ENCODE measurements around the gene RPRD2.

RPRD2 gene

GRCh38 chr1:150466964-150467363, 103.0 kb downstream of the RPRD2 start:
- Histone ChIP-seq H3K36me3 (replicated peaks) (peaks cover 61% of the 10 kb centered on the region), H3K4me3 (no peak overlapping the region), H3K9me3 (no peaks in the 10 kb centered on the region), H3K4me1 (no peaks in the 10 kb centered on the region), H3K27me3 (ENCODE audit: low read depth) (no peaks in the 10 kb centered on the region)
- DNase-seq (ENCODE audit: low spot score in 2 of 2) = no peak
- in situ Hi-C loops (cut with MboI; ENCODE audit: low sequenced_read_pairs) = no loop called here

GRCh38 chr1:150469291-150469690, 105.3 kb downstream of the RPRD2 start:
- Histone ChIP-seq H3K4me3 (no peak overlapping the region), H3K9me3 (no peaks in the 10 kb centered on the region), H3K27me3 (ENCODE audit: low read depth) (no peaks in the 10 kb centered on the region), H3K4me1 (no peaks in the 10 kb centered on the region), H3K36me3 (replicated peaks) (peaks cover 61% of the 10 kb centered on the region)
- in situ Hi-C loops (cut with MboI; ENCODE audit: low sequenced_read_pairs) = no loop called here
- DNase-seq (ENCODE audit: low spot score in 2 of 2) = no peak

DNA sequence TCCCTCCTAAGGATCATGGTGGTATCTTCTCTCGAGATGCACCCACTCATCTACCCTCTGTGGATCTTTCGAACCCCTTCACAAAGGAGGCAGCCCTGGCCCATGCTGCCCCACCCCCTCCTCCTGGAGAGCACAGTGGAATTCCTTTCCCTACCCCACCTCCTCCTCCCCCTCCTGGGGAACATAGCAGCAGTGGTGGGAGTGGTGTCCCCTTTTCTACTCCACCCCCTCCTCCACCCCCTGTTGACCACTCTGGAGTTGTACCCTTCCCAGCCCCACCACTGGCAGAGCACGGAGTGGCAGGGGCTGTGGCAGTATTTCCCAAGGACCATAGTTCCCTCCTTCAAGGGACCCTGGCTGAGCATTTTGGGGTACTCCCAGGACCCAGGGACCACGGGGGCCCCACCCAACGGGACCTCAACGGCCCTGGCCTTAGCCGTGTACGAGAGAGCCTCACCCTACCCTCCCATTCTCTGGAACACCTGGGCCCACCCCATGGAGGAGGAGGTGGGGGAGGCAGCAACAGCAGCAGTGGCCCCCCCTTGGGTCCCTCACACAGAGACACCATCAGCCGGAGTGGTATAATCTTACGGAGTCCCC, 108.8 kb downstream of the RPRD2 start:
- Histone ChIP-seq H3K27me3 (ENCODE audit: low read depth) (no peaks in the 10 kb centered on the region), H3K36me3 (replicated peaks) (peaks cover 37% of the 10 kb centered on the region), H3K4me3 (no peak overlapping the region), H3K9me3 (no peaks in the 10 kb centered on the region), H3K4me1 (peaks cover 9% of the 10 kb centered on the region)
- no peak for DNase-seq (ENCODE audit: low spot score in 2 of 2)
- in situ Hi-C loops (cut with MboI; ENCODE audit: low sequenced_read_pairs) = no loop called here

- in situ Hi-C loops (cut with MboI; ENCODE audit: low sequenced_read_pairs) = no loop called here
- peaks cover 34% of the 10 kb centered on the region for H3K36me3 ChIP-seq (replicated peaks)
- no peak overlapping the region for H3K4me3 ChIP-seq
- peaks cover 9% of the 10 kb centered on the region for H3K4me1 ChIP-seq
- H3K27me3 ChIP-seq (ENCODE audit: low read depth) = no peaks in the 10 kb centered on the region
- DNase-seq (ENCODE audit: low spot score in 2 of 2) = no peak
- no peaks in the 10 kb centered on the region for H3K9me3 ChIP-seq
These were observed 109.7 kb downstream of the RPRD2 start for GRCh38 chr1:150473659-150474058.

GRCh38 chr1:150474869-150475268, 110.9 kb downstream of the RPRD2 start:
- DNase-seq (ENCODE audit: low spot score in 2 of 2) = no peak
- Histone ChIP-seq H3K36me3 (replicated peaks) (peaks cover 31% of the 10 kb centered on the region), H3K4me1 (peaks cover 9% of the 10 kb centered on the region), H3K9me3 (no peaks in the 10 kb centered on the region), H3K4me3 (no peak overlapping the region), H3K27me3 (ENCODE audit: low read depth) (no peaks in the 10 kb centered on the region)
- in situ Hi-C loops (cut with MboI; ENCODE audit: low sequenced_read_pairs) = no loop called here

DNA sequence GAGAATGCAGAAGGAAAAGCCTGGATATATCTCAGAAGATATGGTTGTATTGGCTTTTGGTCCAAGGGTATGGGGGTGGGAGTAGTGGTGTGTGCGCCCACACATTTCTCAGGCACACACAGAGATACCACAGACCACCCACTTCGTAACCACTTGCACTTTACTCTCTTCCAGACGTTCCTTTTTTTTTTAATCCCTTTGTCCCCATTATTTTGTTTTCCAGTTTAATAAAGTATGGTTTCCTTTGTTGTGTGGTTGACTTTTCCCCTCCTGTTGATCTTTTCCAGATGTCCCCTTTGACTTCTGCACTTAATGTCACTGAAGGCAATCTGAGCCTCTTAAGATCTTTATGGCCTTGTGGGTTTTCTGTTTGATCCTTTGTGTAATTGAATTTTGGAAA, 112.8 kb downstream of the RPRD2 start:
- H3K4me3 ChIP-seq = no peak overlapping the region
- peak; percentile 14 to 66 for DNase-seq (ENCODE audit: low spot score in 2 of 2)
- H3K4me1 ChIP-seq = peaks cover 9% of the 10 kb centered on the region
- in situ Hi-C loops (cut with MboI; ENCODE audit: low sequenced_read_pairs) = no loop called here
- H3K27me3 ChIP-seq (ENCODE audit: low read depth) = no peaks in the 10 kb centered on the region
- peaks cover 12% of the 10 kb centered on the region for H3K36me3 ChIP-seq (replicated peaks)
- H3K9me3 ChIP-seq = no peaks in the 10 kb centered on the region

- peaks cover 9% of the 10 kb centered on the region for H3K4me1 ChIP-seq
- in situ Hi-C loops (cut with MboI; ENCODE audit: low sequenced_read_pairs) = no loop called here
- H3K36me3 ChIP-seq (replicated peaks) = peaks cover 6% of the 10 kb centered on the region; the same call in 1 of the 2 replicates
- no peak for DNase-seq (ENCODE audit: low spot score in 2 of 2)
- H3K9me3 ChIP-seq = no peaks in the 10 kb centered on the region
- H3K4me3 ChIP-seq = no peak overlapping the region
- no peaks in the 10 kb centered on the region for H3K27me3 ChIP-seq (ENCODE audit: low read depth)
These were observed 113.4 kb downstream of the RPRD2 start for GRCh38 chr1:150477320-150477719.

DNA sequence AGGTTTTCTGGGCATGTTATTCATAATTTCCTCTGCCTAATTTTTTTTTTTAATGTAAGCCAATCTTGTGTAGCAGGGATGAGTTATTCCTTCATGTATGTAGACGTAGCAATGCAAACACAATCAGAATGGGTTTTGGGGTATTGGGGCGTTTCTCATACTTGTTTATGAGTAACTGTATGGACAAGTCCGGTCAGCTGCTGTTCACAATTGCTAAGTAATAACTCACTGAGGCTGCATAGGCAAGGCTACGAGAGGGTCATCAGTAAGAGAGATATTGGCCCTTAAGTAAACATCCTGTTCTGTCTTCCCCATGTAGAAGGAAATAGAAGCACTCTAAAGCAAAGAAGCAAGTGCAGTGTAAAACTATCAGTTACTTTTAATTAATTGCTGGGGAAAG, 113.8 kb downstream of the RPRD2 start:
- no peaks in the 10 kb centered on the region for H3K27me3 ChIP-seq (ENCODE audit: low read depth)
- H3K36me3 ChIP-seq (replicated peaks) = peaks cover 2% of the 10 kb centered on the region; the same call in 1 of the 2 replicates
- DNase-seq (ENCODE audit: low spot score in 2 of 2) = no peak
- in situ Hi-C loops (cut with MboI; ENCODE audit: low sequenced_read_pairs) = no loop called here
- no peaks in the 10 kb centered on the region for H3K9me3 ChIP-seq
- no peak overlapping the region for H3K4me3 ChIP-seq
- H3K4me1 ChIP-seq = peaks cover 9% of the 10 kb centered on the region

DNA sequence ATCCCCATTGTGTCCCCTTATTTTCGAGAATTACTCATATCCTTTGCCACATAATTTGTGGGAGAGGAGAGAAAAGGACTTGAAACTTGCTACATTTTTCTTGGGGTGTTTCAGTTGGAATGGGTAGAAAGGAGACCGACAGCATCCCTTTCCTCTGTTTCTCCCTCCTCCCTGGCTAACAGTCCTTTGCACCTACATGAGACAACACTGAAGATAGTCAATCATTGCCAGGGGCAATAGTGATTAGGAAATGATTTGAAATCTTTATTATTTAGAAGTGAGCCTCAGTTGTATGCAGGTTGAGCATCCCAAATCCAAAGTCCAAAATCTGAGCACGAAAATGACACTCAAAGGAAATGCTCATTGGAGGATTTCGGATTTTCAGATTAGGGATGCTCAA, 115.4 kb downstream of the RPRD2 start:
- no peak overlapping the region for H3K4me3 ChIP-seq
- H3K27me3 ChIP-seq (ENCODE audit: low read depth) = no peaks in the 10 kb centered on the region
- no peaks in the 10 kb centered on the region for H3K36me3 ChIP-seq (replicated peaks)
- peaks cover 9% of the 10 kb centered on the region for H3K4me1 ChIP-seq
- DNase-seq (ENCODE audit: low spot score in 2 of 2) = no peak
- no peaks in the 10 kb centered on the region for H3K9me3 ChIP-seq
- in situ Hi-C loops (cut with MboI; ENCODE audit: low sequenced_read_pairs) = no loop called here

DNA sequence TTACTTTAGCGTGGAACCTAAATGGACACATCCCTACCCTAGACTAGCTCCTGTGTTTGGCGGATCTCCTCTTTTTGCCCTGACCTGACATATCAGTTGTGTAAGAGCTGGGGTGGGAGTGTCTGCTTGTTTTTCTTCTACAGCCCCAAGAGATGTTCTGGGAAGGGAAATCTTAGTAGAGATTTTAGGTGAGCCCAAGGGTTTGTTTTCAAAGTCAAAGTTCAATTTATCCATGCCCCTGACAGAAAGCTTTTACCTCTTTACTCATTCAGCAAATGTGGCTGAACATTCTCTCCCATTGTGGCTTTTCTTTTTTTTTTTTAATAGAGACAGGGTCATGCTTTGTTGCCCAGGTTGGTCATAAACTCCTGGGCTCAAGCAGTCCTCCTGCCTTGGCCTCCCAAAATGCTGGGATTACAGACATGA, 116.0 kb downstream of the RPRD2 start:
- Histone ChIP-seq H3K36me3 (replicated peaks) (no peaks in the 10 kb centered on the region), H3K4me1 (peaks cover 9% of the 10 kb centered on the region), H3K9me3 (no peaks in the 10 kb centered on the region), H3K4me3 (no peak overlapping the region), H3K27me3 (ENCODE audit: low read depth) (no peaks in the 10 kb centered on the region)
- no peak for DNase-seq (ENCODE audit: low spot score in 2 of 2)
- in situ Hi-C loops (cut with MboI; ENCODE audit: low sequenced_read_pairs) = no loop called here

DNA sequence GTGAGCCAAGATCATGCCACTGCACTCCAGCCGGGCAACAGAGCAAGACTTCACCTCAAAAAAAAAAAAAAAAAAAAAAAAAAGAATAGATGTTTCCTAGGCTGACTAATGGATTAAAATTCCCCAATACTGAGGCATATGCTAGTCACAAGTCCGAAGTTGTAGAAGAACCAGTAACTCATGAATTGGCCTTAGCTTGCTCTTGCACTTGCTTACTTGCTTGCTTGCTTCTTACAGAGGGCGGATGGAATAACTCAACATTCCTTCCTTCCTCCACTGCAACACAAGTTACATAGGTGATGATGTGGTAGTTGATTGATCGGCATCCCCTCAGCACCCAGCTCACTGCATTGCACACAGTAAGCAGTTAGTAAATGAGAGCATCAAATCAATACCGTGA, 120.5 kb downstream of the RPRD2 start:
- Histone ChIP-seq H3K36me3 (replicated peaks) (peaks cover 9% of the 10 kb centered on the region; the same call in 1 of the 2 replicates), H3K27me3 (ENCODE audit: low read depth) (no peaks in the 10 kb centered on the region), H3K4me3 (no peak overlapping the region), H3K9me3 (no peaks in the 10 kb centered on the region), H3K4me1 (no peaks in the 10 kb centered on the region)
- in situ Hi-C loops (cut with MboI; ENCODE audit: low sequenced_read_pairs) = no loop called here
- DNase-seq (ENCODE audit: low spot score in 2 of 2) = no peak

DNA sequence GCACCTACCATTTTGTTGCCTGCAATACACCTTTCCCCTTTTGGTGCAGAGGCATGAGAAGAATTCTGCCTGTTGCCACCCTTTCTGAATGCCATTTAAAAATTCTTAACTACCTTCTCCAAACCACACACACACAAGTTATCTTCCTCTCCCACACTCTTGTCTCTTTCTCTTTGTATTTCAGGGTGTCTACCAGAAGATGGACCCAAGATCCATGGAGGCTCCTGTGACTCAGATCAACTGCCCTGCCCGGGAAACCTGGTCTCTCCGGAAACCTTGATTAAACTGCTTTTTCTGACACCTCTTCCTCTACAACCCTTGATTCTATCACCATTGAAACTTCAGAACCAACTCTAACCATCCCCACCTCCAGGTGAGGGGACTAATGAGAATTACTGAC, 120.9 kb downstream of the RPRD2 start:
- H3K9me3 ChIP-seq = no peaks in the 10 kb centered on the region
- no peak overlapping the region for H3K4me3 ChIP-seq
- DNase-seq (ENCODE audit: low spot score in 2 of 2) = no peak
- H3K36me3 ChIP-seq (replicated peaks) = peaks cover 12% of the 10 kb centered on the region; the same call in 1 of the 2 replicates
- H3K4me1 ChIP-seq = no peaks in the 10 kb centered on the region
- in situ Hi-C loops (cut with MboI; ENCODE audit: low sequenced_read_pairs) = no loop called here
- no peaks in the 10 kb centered on the region for H3K27me3 ChIP-seq (ENCODE audit: low read depth)

DNA sequence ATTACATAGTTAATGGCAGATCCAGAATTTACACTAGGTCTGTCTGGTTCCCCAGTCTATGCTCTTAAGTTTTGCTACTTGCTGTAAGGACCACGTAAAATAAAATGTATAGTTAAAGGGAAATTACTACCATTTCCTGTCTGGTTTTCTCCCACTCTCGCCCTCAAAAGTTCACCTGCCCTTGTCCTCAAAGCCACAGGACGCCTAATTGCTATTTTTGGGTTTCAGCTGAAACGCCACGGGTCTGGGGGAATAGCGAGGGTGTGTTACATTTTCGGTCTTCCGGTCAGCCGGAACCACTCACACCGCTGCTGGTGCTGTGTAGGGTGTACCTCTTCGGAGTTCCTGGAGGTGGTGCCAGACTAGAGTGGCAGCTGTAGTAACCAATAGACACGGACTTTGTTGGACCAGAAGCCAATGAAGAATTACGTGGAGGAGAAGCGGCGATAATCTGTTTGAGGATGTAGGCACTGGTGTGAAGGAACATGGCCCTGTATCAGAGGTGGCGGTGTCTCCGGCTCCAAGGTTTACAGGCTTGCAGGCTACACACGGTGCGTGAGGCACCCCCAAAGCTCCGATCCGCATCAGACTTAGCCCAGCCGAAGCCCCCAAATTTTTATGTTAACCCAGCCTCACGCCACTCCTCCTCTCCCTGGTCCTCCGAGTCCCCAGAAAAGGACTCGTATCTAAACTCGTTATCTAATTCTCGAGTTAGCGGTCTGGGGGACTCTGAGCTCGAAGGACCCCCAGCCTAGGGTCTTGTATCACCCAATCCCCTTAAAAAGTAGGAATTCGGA, 123.2 kb downstream of the RPRD2 start, which contains the start of gene TARS2:
TSS of gene TARS2 (plus strand) at position 454 of the 797 bp plus-strand sequence. CDS start at position 486, 32 bp downstream.
- in situ Hi-C loops (cut with MboI; ENCODE audit: low sequenced_read_pairs) = no loop called here
- Histone ChIP-seq H3K9me3 (no peaks in the 10 kb centered on the region), H3K27me3 (ENCODE audit: low read depth) (no peaks in the 10 kb centered on the region), H3K4me1 (no peaks in the 10 kb centered on the region), H3K36me3 (replicated peaks) (peaks cover 30% of the 10 kb centered on the region), H3K4me3 (peak within 1 kb of the TSS; percentile 76)
- DNase-seq (ENCODE audit: low spot score in 2 of 2) = peak; percentile 98

DNA sequence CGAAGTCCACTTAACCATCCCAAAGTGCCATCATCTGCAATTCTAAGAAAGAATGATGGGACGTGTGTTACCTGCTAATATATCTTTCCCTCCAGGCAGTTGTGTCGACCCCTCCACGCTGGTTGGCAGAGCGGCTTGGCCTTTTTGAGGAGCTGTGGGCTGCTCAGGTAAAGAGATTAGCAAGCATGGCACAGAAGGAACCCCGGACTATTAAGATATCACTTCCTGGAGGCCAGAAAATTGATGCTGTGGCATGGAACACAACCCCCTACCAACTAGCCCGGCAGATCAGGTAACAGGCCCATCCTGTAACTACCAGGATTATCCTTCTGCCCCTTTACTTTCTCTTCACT, 123.8 kb downstream of the RPRD2 start:
- in situ Hi-C loops (cut with MboI; ENCODE audit: low sequenced_read_pairs) = no loop called here
- DNase-seq (ENCODE audit: low spot score in 2 of 2) = no peak
- no peaks in the 10 kb centered on the region for H3K27me3 ChIP-seq (ENCODE audit: low read depth)
- no peaks in the 10 kb centered on the region for H3K4me1 ChIP-seq
- peaks cover 33% of the 10 kb centered on the region for H3K36me3 ChIP-seq (replicated peaks)
- H3K4me3 ChIP-seq = peak overlapping the region; percentile 76
- H3K9me3 ChIP-seq = no peaks in the 10 kb centered on the region
